Uterus (tissue), 2 donors: ENCODE results near the gene INPP5K.

ENCODE experiments used
- POLR2A ChIP-seq, 2 donors: fragments of 450-650 bp; IDR thresholded peaks; one replicate each; pipeline ENCODE4 v1.6.1; 2016; ENCODE audit warnings: antibody characterized with exemption in 2 of 2, mild to moderate bottlenecking in 1 of 2, moderate library complexity in 1 of 2
- TF ChIP-seq, protein P1 (sequence below), 4 experiments: fragments of 200-600 bp in 2 of 4; fragments of 450-650 bp in 2 of 4; sonication (generic) in 2 of 4; IDR thresholded peaks; one replicate each; pipeline ENCODE4 v1.5.1; 2016 to 2019; ENCODE audit warnings: antibody characterized with exemption in 4 of 4, mild to moderate bottlenecking in 2 of 4, moderate library complexity in 1 of 4

DNA sequence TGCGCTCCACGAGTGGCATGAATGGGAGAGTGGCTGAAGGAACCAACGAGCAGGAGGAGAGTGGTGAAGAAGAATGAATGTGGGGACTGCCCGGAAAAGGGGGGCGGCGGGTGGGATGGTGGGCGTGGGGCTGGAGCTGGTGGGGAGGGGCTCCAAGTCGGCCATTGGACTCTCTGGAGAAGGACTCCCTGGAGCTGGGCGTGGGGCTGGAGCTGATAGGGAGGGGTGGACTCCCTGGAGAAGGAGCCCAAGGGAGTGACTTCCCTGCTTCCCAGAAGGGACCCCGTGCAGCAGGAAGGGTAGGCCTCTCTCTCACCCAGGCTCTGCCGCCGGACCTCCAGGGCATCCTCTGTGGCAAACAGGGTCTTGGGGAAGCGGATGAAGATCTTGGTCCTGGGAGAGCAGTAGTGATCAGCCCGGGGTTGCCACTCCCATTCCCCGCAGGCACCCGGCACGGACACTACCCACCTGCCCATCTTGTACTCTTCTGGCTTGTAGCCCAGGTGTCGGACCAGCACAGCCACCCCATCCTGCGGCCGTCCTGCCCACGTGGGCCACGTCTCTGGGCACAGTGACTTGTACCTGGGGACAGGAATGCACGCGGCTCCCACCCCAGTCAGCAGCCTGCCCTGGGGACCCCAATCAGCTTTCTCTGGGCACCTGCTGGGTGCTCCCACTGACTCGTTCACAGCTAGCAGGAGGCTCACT lies 45.5 kb downstream of the INPP5K start:
- no peak for TF ChIP-seq POLR2A (IDR thresholded peaks at IDR 0.05)
- TF ChIP-seq, protein P1, sequence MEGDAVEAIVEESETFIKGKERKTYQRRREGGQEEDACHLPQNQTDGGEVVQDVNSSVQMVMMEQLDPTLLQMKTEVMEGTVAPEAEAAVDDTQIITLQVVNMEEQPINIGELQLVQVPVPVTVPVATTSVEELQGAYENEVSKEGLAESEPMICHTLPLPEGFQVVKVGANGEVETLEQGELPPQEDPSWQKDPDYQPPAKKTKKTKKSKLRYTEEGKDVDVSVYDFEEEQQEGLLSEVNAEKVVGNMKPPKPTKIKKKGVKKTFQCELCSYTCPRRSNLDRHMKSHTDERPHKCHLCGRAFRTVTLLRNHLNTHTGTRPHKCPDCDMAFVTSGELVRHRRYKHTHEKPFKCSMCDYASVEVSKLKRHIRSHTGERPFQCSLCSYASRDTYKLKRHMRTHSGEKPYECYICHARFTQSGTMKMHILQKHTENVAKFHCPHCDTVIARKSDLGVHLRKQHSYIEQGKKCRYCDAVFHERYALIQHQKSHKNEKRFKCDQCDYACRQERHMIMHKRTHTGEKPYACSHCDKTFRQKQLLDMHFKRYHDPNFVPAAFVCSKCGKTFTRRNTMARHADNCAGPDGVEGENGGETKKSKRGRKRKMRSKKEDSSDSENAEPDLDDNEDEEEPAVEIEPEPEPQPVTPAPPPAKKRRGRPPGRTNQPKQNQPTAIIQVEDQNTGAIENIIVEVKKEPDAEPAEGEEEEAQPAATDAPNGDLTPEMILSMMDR (IDR thresholded peaks at IDR 0.05) = no peak
